SU-DHL-6 (cell line): ENCODE results near the gene APOL1.

Experiments used
- H2AFZ ChIP-seq: fragments of 200-600 bp; sonication (generic); 2 replicates; pipeline ENCODE4 v1.6.1; 2014; ENCODE audit warnings: low read depth, mild to moderate bottlenecking, moderate library complexity, mixed read lengths, antibody characterized with exemption, low read length; ENCODE audit not compliant: severe bottlenecking
- H3F3A ChIP-seq: fragments of 200-600 bp; shearing (Covaris generic); 2 replicates; pipeline ENCODE4 v1.6.0; 2016; ENCODE audit warnings: antibody characterized with exemption, mild to moderate bottlenecking; ENCODE audit not compliant: insufficient read depth
- H3K27ac ChIP-seq: fragments of 200-600 bp; sonication (generic); 2 replicates; pipeline ENCODE4 v1.5.1; 2016; ENCODE audit warnings: low read depth, mild to moderate bottlenecking, low read length, moderate library complexity, mixed read lengths
- H3K27me3 ChIP-seq: fragments of 200-600 bp; sonication (generic), shearing (Covaris generic); 2 replicates; pipeline ENCODE4 v1.6.0; 2014; ENCODE audit warnings: mild to moderate bottlenecking, low read length
- H3K36me3 ChIP-seq: fragments of 200-600 bp; sonication (generic); 2 replicates; pipeline ENCODE4 v1.6.1; 2014; ENCODE audit warnings: mild to moderate bottlenecking, low read length, mixed read lengths
- H3K4me2 ChIP-seq: fragments of 300-600, 200-600 bp; shearing (Covaris generic), sonication (generic); 2 replicates; pipeline ENCODE4 v1.6.0; 2014; ENCODE audit warnings: low read length, low read depth, mild to moderate bottlenecking; ENCODE audit not compliant: poor library complexity, severe bottlenecking
- H3K4me3 ChIP-seq: fragments of 200-600 bp; sonication (generic); 2 replicates; pipeline ENCODE4 v1.5.1; 2014; ENCODE audit warnings: antibody characterized with exemption, low read length, mild to moderate bottlenecking, mixed read lengths; ENCODE audit not compliant: insufficient read depth, poor library complexity, severe bottlenecking
- H3K79me2 ChIP-seq: fragments of 200-600 bp; sonication (generic); 2 replicates; pipeline ENCODE4 v1.6.1; 2014; ENCODE audit warnings: mild to moderate bottlenecking, low read length, moderate library complexity; ENCODE audit not compliant: insufficient read depth
- H3K9ac ChIP-seq: fragments of 200-600 bp; sonication (generic); 2 replicates; pipeline ENCODE4 v1.7.0; 2014; ENCODE audit warnings: mild to moderate bottlenecking, low read length
- H3K9me2 ChIP-seq: fragments of 200-600 bp; sonication (generic); replicated peaks from 2 replicates; pipeline ENCODE4 v1.6.1; 2014; ENCODE audit warnings: low read length; ENCODE audit not compliant: insufficient read depth
- H3K9me3 ChIP-seq: fragments of 200-600 bp; sonication (generic); 2 replicates; pipeline ENCODE4 v1.6.1; 2014; ENCODE audit warnings: low read length, mixed read lengths; ENCODE audit not compliant: insufficient read depth
- H4K20me1 ChIP-seq: fragments of 200-600 bp; sonication (generic); 2 replicates; pipeline ENCODE4 v1.6.1; 2014; ENCODE audit warnings: low read depth, mild to moderate bottlenecking, antibody characterized with exemption, low read length, moderate library complexity, mixed read lengths
- CTCF ChIP-seq: fragments of 200-600 bp; sonication (generic); IDR thresholded peaks from one replicate; pipeline ENCODE4 v1.5.1; 2017; ENCODE audit warnings: antibody characterized with exemption, mild to moderate bottlenecking, low read length, moderate library complexity; ENCODE audit not compliant: insufficient read depth, poor library complexity, severe bottlenecking
- EZH2phosphoT487 ChIP-seq: fragments of 200-600 bp; sonication (generic), shearing (Covaris generic); conservative IDR thresholded peaks from 2 replicates; pipeline ENCODE4 v1.6.1; 2018; ENCODE audit warnings: mild to moderate bottlenecking, antibody characterized with exemption, low read length, moderate library complexity, mixed read lengths

Gene APOL1

GRCh38 chr22:36274531-36274930 is 21.6 kb downstream of the APOL1 start:
- H3K9me3 ChIP-seq, result no peaks in the 10 kb centered on the region
- H2AFZ ChIP-seq, result no peak overlapping the region
- no peak overlapping the region for H3K4me2 ChIP-seq
- no peak overlapping the region for H3K9ac ChIP-seq
- no peaks in the 10 kb centered on the region for H3K27me3 ChIP-seq
- peaks cover 11% of the 10 kb centered on the region for H3F3A ChIP-seq
- H3K36me3 ChIP-seq, result no peaks in the 10 kb centered on the region
- no peaks in the 10 kb centered on the region for H3K9me2 ChIP-seq
- H3K79me2 ChIP-seq, result no peaks in the 10 kb centered on the region
- TF ChIP-seq CTCF (no peak), EZH2phosphoT487 (no peak)
- no peak overlapping the region for H3K27ac ChIP-seq
- H4K20me1 ChIP-seq, result no peaks in the 10 kb centered on the region
- no peak overlapping the region for H3K4me3 ChIP-seq

- Histone ChIP-seq H3K9me3 (no peaks in the 10 kb centered on the region), H3K9me2 (no peaks in the 10 kb centered on the region), H3K4me2 (no peak overlapping the region), H2AFZ (no peak overlapping the region), H3K9ac (no peak overlapping the region), H3F3A (peaks cover 12% of the 10 kb centered on the region), H4K20me1 (no peaks in the 10 kb centered on the region), H3K79me2 (no peaks in the 10 kb centered on the region), H3K4me3 (no peak overlapping the region), H3K36me3 (peaks cover 2% of the 10 kb centered on the region; the same call in 1 of the 2 replicates), H3K27me3 (no peaks in the 10 kb centered on the region), H3K27ac (no peak overlapping the region; the same call in 1 of the 2 replicates)
- TF ChIP-seq CTCF (peak; percentile 64), EZH2phosphoT487 (no peak)
Observed at GRCh38 chr22:36277482-36278291, 24.8 kb downstream of the APOL1 start.

GRCh38 chr22:36279219-36279666 is 26.3 kb downstream of the APOL1 start:
- Histone ChIP-seq H3K4me2 (no peak overlapping the region), H3K27ac (no peak overlapping the region), H3K36me3 (peaks cover 2% of the 10 kb centered on the region; the same call in 1 of the 2 replicates), H3K79me2 (no peaks in the 10 kb centered on the region), H3K4me3 (no peak overlapping the region), H3K9me2 (no peaks in the 10 kb centered on the region), H2AFZ (no peak overlapping the region), H3K27me3 (no peaks in the 10 kb centered on the region), H3F3A (peaks cover 12% of the 10 kb centered on the region), H3K9me3 (no peaks in the 10 kb centered on the region), H4K20me1 (no peaks in the 10 kb centered on the region), H3K9ac (no peak overlapping the region)
- TF ChIP-seq CTCF, result no peak
- no peak for TF ChIP-seq EZH2phosphoT487
